OCI-LY3 (cell line): Measurements from ENCODE around the gene MYOCOS.

ENCODE experiments used
- EZH2phosphoT487 ChIP-seq: fragments of 200-600 bp; shearing (Covaris generic); IDR thresholded peaks from 2 replicates; pipeline ENCODE4 v1.6.1; 2018; ENCODE audit warnings: antibody characterized with exemption, mixed run types, low read depth
- TF ChIP-seq, protein P1 (sequence below): fragments of 200-600, 300-600 bp; sonication (generic); IDR thresholded peaks from 2 replicates; pipeline ENCODE4 v1.5.1; 2014; ENCODE audit warnings: antibody characterized with exemption, low read length, low read depth

DNA sequence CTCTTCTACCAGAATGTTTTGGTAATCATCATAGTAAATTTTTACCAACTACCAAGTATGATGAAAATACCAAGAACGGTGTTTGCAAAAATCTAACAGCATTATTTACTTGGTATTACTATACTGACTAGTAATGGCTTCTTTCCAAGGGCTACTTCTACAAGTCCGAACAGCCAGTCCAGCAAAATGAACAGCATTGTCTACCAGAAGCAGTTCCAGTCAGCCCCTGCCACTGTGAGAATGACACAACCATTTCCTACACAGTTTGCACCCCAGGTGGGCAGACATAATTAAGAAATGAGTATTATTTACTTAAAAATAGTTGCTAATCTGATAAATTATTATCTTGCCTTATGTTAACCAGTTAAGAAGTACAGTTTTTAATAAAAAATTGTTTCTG, 33.8 kb upstream of the MYOCOS start:
- TF ChIP-seq, protein P1, sequence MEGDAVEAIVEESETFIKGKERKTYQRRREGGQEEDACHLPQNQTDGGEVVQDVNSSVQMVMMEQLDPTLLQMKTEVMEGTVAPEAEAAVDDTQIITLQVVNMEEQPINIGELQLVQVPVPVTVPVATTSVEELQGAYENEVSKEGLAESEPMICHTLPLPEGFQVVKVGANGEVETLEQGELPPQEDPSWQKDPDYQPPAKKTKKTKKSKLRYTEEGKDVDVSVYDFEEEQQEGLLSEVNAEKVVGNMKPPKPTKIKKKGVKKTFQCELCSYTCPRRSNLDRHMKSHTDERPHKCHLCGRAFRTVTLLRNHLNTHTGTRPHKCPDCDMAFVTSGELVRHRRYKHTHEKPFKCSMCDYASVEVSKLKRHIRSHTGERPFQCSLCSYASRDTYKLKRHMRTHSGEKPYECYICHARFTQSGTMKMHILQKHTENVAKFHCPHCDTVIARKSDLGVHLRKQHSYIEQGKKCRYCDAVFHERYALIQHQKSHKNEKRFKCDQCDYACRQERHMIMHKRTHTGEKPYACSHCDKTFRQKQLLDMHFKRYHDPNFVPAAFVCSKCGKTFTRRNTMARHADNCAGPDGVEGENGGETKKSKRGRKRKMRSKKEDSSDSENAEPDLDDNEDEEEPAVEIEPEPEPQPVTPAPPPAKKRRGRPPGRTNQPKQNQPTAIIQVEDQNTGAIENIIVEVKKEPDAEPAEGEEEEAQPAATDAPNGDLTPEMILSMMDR = no peak
- TF ChIP-seq EZH2phosphoT487 = no peak
